PFSK-1 (cell line): Measurements from ENCODE around the gene EFEMP2.

Experiments
- FOXP2 ChIP-seq: optimal IDR thresholded peaks from 2 replicates; pipeline ENCODE3; 2011; ENCODE audit warnings: borderline replicate concordance, control low read depth, inconsistent platforms; ENCODE audit not compliant: insufficient read depth; ENCODE audit errors: extremely low read length, extremely low read depth
- POLR2AphosphoS5 ChIP-seq: IDR thresholded peaks from 2 replicates; pipeline ENCODE4 v1.6.1; 2012; ENCODE audit warnings: low read depth, mild to moderate bottlenecking, control low read depth, low read length, moderate library complexity
- SIN3A ChIP-seq: IDR thresholded peaks from 2 replicates; pipeline ENCODE4 v1.6.1; 2012; ENCODE audit warnings: mild to moderate bottlenecking, low read length, moderate library complexity, borderline replicate concordance; ENCODE audit not compliant: insufficient read depth
- TAF1 ChIP-seq: IDR thresholded peaks from 2 replicates; pipeline ENCODE4 v1.6.1; 2012; ENCODE audit warnings: low read length, control low read depth, borderline replicate concordance; ENCODE audit not compliant: insufficient read depth
- TF ChIP-seq, protein P1 (sequence below), 2 experiments: IDR thresholded peaks; 2 replicates each; pipeline versions ENCODE4 v1.6.1 to v1.8.0; 2011 to 2012; ENCODE audit warnings: low read depth in 2 of 2, low read length in 2 of 2, control low read depth in 1 of 2, inconsistent platforms in 1 of 2, mild to moderate bottlenecking in 1 of 2, moderate library complexity in 1 of 2; ENCODE audit not compliant: insufficient read depth in 1 of 2

Gene EFEMP2

DNA sequence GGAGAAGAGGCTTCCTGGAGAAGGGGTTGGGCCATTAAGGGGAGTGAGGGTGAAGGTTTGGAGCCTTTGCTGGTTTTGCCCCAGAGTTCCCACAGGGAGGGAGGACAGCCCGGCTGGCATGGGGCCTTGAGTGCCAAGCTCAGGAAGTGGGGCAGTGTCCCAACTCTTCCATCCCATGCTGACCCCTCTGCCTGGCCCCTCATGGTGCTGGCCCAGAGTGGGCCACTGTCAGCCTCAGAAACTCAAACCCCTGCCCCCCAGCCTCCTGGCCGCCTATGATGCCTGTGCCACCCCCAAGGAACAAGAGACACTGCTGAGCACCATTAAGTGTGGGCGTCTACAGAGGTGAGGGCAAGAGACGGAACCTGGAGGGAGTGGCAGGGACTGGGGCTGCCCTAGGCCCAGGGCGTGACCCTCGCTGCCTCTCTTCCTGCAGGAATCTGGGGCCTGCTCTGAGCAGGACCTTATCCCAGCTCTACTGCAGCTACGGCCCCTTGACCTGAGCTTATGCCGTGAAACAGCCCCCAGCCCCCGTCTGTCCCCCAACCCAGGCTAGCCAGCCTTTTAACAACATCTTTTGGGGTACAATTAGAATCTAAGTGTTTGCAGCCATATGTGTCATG is 6.9 kb downstream of the EFEMP2 start:
- no peak for TF ChIP-seq TAF1
- TF ChIP-seq FOXP2, result no peak
- TF ChIP-seq, protein P1, sequence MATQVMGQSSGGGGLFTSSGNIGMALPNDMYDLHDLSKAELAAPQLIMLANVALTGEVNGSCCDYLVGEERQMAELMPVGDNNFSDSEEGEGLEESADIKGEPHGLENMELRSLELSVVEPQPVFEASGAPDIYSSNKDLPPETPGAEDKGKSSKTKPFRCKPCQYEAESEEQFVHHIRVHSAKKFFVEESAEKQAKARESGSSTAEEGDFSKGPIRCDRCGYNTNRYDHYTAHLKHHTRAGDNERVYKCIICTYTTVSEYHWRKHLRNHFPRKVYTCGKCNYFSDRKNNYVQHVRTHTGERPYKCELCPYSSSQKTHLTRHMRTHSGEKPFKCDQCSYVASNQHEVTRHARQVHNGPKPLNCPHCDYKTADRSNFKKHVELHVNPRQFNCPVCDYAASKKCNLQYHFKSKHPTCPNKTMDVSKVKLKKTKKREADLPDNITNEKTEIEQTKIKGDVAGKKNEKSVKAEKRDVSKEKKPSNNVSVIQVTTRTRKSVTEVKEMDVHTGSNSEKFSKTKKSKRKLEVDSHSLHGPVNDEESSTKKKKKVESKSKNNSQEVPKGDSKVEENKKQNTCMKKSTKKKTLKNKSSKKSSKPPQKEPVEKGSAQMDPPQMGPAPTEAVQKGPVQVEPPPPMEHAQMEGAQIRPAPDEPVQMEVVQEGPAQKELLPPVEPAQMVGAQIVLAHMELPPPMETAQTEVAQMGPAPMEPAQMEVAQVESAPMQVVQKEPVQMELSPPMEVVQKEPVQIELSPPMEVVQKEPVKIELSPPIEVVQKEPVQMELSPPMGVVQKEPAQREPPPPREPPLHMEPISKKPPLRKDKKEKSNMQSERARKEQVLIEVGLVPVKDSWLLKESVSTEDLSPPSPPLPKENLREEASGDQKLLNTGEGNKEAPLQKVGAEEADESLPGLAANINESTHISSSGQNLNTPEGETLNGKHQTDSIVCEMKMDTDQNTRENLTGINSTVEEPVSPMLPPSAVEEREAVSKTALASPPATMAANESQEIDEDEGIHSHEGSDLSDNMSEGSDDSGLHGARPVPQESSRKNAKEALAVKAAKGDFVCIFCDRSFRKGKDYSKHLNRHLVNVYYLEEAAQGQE (IDR thresholded peaks at IDR 0.05; ENCODE audit: insufficient read depth in 1 of 2, low read depth in 2 of 2, low read length in 2 of 2), result no peak
- no peak for TF ChIP-seq POLR2AphosphoS5
- no peak for TF ChIP-seq SIN3A

DNA sequence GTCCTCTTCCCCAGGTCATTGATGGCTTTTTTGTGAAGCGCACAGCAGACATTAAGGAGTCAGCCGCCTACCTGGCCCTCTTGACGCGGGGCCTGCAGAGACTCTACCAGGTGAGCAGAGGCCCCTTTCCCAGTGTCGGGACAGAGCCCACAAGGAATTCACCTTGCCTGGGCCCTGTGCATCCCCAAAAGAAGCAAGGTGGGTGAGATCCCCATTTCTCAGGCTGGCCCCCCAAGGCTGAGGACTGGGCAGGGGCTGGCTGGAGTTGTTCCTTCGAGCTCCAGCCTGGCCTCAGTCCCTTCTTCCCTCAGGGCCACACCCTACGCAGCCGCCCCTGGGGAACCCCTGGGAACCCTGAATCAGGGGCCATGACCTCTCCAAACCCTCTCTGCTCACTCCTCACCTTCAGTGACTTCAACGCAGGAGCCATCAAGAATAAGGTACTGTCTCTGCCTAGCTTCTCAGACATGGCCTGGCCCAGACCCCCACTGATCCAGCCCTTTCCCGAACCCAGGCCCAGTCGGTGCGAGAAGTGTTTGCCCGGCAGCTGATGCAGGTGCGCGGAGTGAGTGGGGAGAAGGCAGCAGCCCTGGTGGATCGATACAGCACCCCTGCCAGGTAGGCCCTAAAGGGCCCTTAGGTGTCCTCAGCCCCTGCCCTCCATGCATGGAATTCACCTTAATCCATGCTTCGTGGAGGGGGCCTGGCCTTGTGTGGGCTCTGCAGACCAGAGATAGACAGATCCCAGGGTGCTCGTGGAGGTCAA is 7.7 kb downstream of the EFEMP2 start:
- TF ChIP-seq SIN3A (no peak), POLR2AphosphoS5 (no peak), FOXP2 (no peak), TAF1 (no peak)
- TF ChIP-seq, protein P1 (IDR thresholded peaks at IDR 0.05; ENCODE audit: insufficient read depth in 1 of 2, low read depth in 2 of 2, low read length in 2 of 2), result no peak

DNA sequence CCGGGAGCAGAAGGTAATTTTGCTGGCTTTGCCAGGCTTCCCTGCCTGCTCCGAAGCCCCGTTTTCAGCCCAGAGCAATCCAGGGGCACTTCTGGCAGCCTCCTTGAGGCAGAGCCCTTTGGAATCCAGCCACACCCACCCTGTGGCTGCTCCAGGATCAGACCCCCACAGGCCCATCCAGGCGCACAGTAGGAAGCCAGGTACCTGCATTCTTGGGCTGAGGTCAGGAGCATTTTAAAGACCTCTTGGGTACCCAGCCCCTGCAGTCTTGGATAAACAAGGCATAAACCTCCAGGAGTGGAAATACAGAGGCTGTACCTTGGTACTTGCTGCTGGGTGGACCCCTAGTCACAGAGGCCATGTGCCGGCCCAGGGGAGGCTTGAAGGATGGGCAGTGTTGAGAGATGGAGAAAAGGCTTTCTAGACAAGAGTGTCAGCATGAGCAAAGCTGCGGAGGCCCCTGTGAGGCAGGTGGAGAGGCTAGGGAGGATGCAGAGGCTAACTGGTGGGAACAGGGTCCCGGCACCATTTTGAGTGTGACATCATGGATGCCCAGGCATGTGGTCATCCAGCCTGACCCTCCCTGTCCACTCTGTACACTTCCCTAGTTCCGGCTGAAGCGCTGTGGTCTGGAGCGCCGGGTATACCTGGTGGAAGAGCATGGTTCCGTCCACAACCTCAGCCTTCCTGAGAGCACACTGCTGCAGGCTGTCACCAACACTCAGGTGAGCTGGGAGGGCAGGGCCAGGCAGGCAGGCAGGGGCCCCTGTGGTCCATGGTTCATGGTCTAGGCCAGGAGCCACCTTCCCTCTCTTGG is 8.5 kb downstream of the EFEMP2 start:
- TF ChIP-seq FOXP2, result no peak
- no peak; the same call in 1 of the 2 replicates for TF ChIP-seq POLR2AphosphoS5
- TF ChIP-seq, protein P1 (IDR thresholded peaks at IDR 0.05; ENCODE audit: insufficient read depth in 1 of 2, low read depth in 2 of 2, low read length in 2 of 2), result no peak

DNA sequence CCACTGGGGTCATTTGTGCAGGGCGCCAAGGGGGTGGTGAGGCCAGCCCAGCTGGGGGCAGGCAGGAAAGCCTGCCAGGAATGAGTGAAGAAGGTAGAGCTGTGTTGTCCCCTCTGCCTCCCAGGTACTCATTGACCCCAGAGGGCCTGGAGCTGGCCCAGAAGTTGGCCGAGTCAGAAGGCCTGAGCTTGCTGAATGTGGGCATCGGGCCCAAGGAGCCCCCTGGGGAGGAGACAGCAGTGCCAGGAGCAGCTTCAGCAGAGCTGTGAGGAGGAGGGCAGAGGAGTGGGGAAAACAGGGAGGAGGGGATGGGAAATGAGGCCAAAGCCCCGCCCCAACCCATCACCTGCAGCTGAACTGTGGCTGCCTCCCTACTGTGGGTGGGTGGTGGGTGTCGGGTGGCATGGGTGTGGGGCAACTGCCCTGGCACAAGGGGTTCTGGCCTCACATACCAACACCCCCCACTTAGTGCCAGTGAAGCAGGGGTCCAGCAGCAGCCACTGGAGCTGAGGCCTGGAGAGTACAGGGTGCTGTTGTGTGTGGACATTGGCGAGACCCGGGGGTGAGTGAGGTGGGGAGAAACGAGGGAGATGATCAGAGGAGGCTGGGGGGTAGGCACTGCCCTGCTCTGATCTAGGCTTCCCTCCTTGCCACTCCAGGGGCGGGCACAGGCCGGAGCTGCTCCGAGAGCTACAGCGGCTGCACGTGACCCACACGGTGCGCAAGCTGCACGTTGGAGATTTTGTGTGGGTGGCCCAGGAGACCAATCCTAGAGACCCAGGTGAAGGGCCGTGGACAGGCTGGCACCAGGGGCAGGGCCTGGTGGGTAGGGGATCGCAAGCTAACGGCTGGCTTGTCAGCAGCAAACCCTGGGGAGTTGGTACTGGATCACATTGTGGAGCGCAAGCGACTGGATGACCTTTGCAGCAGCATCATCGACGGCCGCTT is 9.4 kb downstream of the EFEMP2 start:
- TF ChIP-seq TAF1 (no peak), SIN3A (no peak), FOXP2 (no peak), POLR2AphosphoS5 (no peak)
- TF ChIP-seq, protein P1 (IDR thresholded peaks at IDR 0.05; ENCODE audit: insufficient read depth in 1 of 2, low read depth in 2 of 2, low read length in 2 of 2), result no peak
